Fibroblast of peridontal ligament (primary cell): ENCODE results near the gene ZMIZ1.

Experiments
- DNase-seq: peaks from one replicate; pipeline ENCODE4 v3.0.0-alpha.2; 2010; ENCODE audit errors: extremely low read depth

The ZMIZ1 gene

GRCh38 chr10:79068562-79069324 is at the start of gene ZMIZ1:
Gene ZMIZ1 (plus strand): TSS chr10:79068966. CDS start chr10:79201633, 132,667 bp downstream.
- peak; percentile 90 for DNase-seq

GRCh38 chr10:79019441-79020014 is 49.2 kb upstream of the ZMIZ1 start:
- DNase-seq = no peak

- peak; percentile 38 for DNase-seq
These were observed 48.7 kb upstream of the ZMIZ1 start for GRCh38 chr10:79020015-79020491.

GRCh38 chr10:79020605-79021004 is 48.2 kb upstream of the ZMIZ1 start:
- no peak for DNase-seq

- no peak for DNase-seq
These were observed 47.3 kb upstream of the ZMIZ1 start for GRCh38 chr10:79021331-79021907.

GRCh38 chr10:79021948-79022499 is 46.7 kb upstream of the ZMIZ1 start:
- DNase-seq = no peak

- DNase-seq = no peak
These were observed 46.1 kb upstream of the ZMIZ1 start for GRCh38 chr10:79022565-79023230.

- DNase-seq = no peak
These were observed 45.3 kb upstream of the ZMIZ1 start for GRCh38 chr10:79023240-79024162.

GRCh38 chr10:79024296-79024695 is 44.5 kb upstream of the ZMIZ1 start:
- DNase-seq = no peak

GRCh38 chr10:79024720-79025198 is 44.0 kb upstream of the ZMIZ1 start:
- DNase-seq = no peak

- no peak for DNase-seq
These were observed 43.5 kb upstream of the ZMIZ1 start for GRCh38 chr10:79025199-79025832.

GRCh38 chr10:79026341-79026761 is 42.4 kb upstream of the ZMIZ1 start:
- no peak for DNase-seq

GRCh38 chr10:79026806-79027146 is 42.0 kb upstream of the ZMIZ1 start:
- no peak for DNase-seq

- no peak for DNase-seq
These were observed 41.4 kb upstream of the ZMIZ1 start for GRCh38 chr10:79027147-79028055.

GRCh38 chr10:79028056-79028430 is 40.7 kb upstream of the ZMIZ1 start:
- no peak for DNase-seq

- DNase-seq = no peak
These were observed 40.2 kb upstream of the ZMIZ1 start for GRCh38 chr10:79028451-79029010.

- DNase-seq = no peak
These were observed 39.0 kb upstream of the ZMIZ1 start for GRCh38 chr10:79029478-79030390.

GRCh38 chr10:79030705-79031104 is 38.1 kb upstream of the ZMIZ1 start:
- DNase-seq = no peak
